HepG2 (cell line): Measurements from ENCODE around the gene SDK2. TPM values are rescaled to one million over a fixed set of nuclear protein-coding genes. Genes with fewer than 3 reads are reported as not detected.

Experiments used
- ARID3A ChIP-seq: IDR thresholded peaks from 2 replicates; pipeline ENCODE4 v1.6.1; 2012; ENCODE audit warnings: low read depth, low read length, improper control_type of control experiment
- FLYWCH1 ChIP-seq: sonication (generic); formaldehyde crosslinking; IDR thresholded peaks from 2 replicates; pipeline ENCODE4 v1.8.1; 2023; ENCODE audit warnings: mild to moderate bottlenecking, missing genetic modification reagents
- FOXM1 ChIP-seq: sonication (generic); formaldehyde crosslinking; IDR thresholded peaks from 2 replicates; pipeline ENCODE4 v1.5.0; 2020; ENCODE audit warnings: missing genetic modification reagents
- HIC2 ChIP-seq: sonication (generic); formaldehyde crosslinking; IDR thresholded peaks from 2 replicates; pipeline ENCODE4 v1.9.0; 2022; ENCODE audit warnings: low read depth, missing genetic modification reagents
- IRF2 ChIP-seq: IDR thresholded peaks from 2 replicates; pipeline ENCODE4 v1.6.1; 2018; ENCODE audit warnings: missing genetic modification reagents, missing compliant biosample characterization
- MAF1 ChIP-seq: sonication (generic); formaldehyde crosslinking; IDR thresholded peaks from 2 replicates; pipeline ENCODE4 v1.5.0; 2020; ENCODE audit warnings: missing genetic modification reagents, borderline replicate concordance
- MZF1 ChIP-seq: sonication (generic); formaldehyde crosslinking; IDR thresholded peaks from 2 replicates; pipeline ENCODE4 v1.8.1; 2023; ENCODE audit warnings: mild to moderate bottlenecking, missing genetic modification reagents, borderline replicate concordance
- PRPF4 ChIP-seq: fragments of 200-400 bp; formaldehyde crosslinking; IDR thresholded peaks from 2 replicates; pipeline ENCODE4 v1.6.1; 2016; ENCODE audit warnings: low read length, low read depth; ENCODE audit not compliant: poor library complexity, severe bottlenecking
- SETDB1 ChIP-seq: sonication (generic); formaldehyde crosslinking; IDR thresholded peaks from 2 replicates; pipeline ENCODE4 v1.5.1; 2020; ENCODE audit warnings: missing genetic modification reagents, mild to moderate bottlenecking, borderline replicate concordance
- SSRP1 ChIP-seq: IDR thresholded peaks from 2 replicates; pipeline ENCODE4 v1.6.1; 2016; ENCODE audit warnings: control low read depth
- ZKSCAN1 ChIP-seq: fragments of 150-350 bp; IDR thresholded peaks from 2 replicates; pipeline ENCODE4 v1.6.1; 2014; ENCODE audit warnings: low read length
- ZNF292 ChIP-seq: sonication (generic); formaldehyde crosslinking; IDR thresholded peaks from 2 replicates; pipeline ENCODE4 v1.8.1; 2022; ENCODE audit warnings: mild to moderate bottlenecking, low read depth, missing genetic modification reagents, borderline replicate concordance
- ZNF3 ChIP-seq: IDR thresholded peaks from 2 replicates; pipeline ENCODE4 v1.7.0; 2017; ENCODE audit warnings: inconsistent platforms
- ZNF318 ChIP-seq: sonication (generic); formaldehyde crosslinking; IDR thresholded peaks from 2 replicates; pipeline ENCODE4 v1.4.0; 2020; ENCODE audit warnings: mild to moderate bottlenecking, missing genetic modification reagents
- ZNF329 ChIP-seq: sonication (generic); formaldehyde crosslinking; IDR thresholded peaks from 2 replicates; pipeline ENCODE4 v1.9.0; 2021; ENCODE audit warnings: low read depth, mild to moderate bottlenecking, missing genetic modification reagents
- ZSCAN31 ChIP-seq: sonication (generic); formaldehyde crosslinking; IDR thresholded peaks from 2 replicates; pipeline ENCODE4 v1.5.0; 2020; ENCODE audit warnings: low read depth, mild to moderate bottlenecking, missing genetic modification reagents
- polyA plus RNA-seq, 8 experiments: library from polyadenylated mRNA; depleted of rRNA in 3 of 8; stranded (reverse) in 7 of 8; unstranded in 1 of 8; fragments of >200 nt; fragmentation: Illumina TruSeq in 4 of 8; extraction: Trizol in 4 of 8; gene quantifications; 2 replicates each; pipeline versions ENCODE4 v1.2.1 to v1.2.3, GENCODE V29; 2011 to 2016; ENCODE audit warnings: low read depth in 4 of 8, missing spikeins in 1 of 8, mixed read lengths in 1 of 8; ENCODE audit not compliant: insufficient read depth in 1 of 8
- total RNA-seq, 5 experiments: library from RNA; depleted of rRNA; stranded (reverse); fragments of >200 nt; fragmentation: Illumina TruSeq; extraction: Trizol; gene quantifications; 2 replicates each; pipeline ENCODE4 v1.2.3, GENCODE V29; 2016; ENCODE audit warnings: low read depth in 1 of 5
- TF ChIP-seq, protein P1 (sequence below): sonication (generic); formaldehyde crosslinking; IDR thresholded peaks from 2 replicates; pipeline ENCODE4 v1.4.0; 2020; ENCODE audit warnings: missing genetic modification reagents; ENCODE audit errors: not compliant biosample characterization

The SDK2 gene
- total and polyA plus RNA-seq, 2 of the 13 experiments (the other 11 are each of a cell fraction or from before 2014, with no cell fraction given): not detected

DNA sequence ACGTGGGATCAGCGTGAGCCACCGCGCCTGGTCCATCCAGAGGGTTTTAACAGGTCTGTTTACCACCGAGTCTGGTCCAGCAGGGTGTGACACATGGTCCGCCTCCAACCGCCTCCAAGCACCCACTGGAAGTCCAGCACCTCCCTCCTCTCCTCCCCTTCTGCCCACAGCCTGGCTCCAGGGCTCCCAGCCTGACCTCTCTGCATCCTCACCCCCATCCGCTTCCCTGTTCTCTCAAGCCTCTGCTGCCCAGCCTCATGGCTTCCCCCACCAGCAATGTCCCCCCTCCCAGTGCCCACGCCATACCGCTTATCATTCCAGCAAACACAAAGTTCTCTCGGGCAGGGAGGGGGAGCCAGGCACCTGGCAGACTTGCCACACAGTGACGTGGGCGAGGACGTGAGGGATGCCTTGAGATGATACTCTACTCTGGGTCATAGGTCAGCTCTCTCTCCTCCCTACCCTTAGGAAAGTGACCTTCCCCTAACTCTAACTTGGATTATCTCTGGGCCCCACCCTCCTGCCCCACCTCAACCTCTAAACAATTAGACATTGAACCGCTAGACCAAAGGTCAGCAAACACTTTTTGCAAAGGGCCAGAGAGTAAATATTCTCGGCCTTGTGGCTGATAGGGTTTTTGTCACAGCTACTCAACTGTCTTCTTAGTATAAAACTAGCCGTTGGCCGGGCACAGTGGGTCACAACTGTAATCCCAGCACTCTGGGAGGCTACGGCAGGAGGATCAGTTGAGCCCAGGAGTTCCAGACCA is 355.5 kb downstream of the SDK2 start (continued):
- TF ChIP-seq ZNF318 (CRISPR knock-in tag) (no peak), ZNF292 (CRISPR knock-in tag) (peak; percentile 94), MAF1 (CRISPR knock-in tag) (0 out of 2 replicates have a peak, but pooled peaks have one; percentile 36), ARID3A (peak; percentile 44), FLYWCH1 (CRISPR knock-in tag) (no peak), PRPF4 (no peak), SSRP1 (CRISPR knock-in tag) (no peak), ZNF3 (CRISPR knock-in tag) (no peak), SETDB1 (CRISPR knock-in tag) (no peak), ZSCAN31 (CRISPR knock-in tag) (peak; percentile 95), FOXM1 (CRISPR knock-in tag) (no peak), HIC2 (CRISPR knock-in tag) (peak; percentile 100), MZF1 (CRISPR knock-in tag) (no peak), IRF2 (CRISPR knock-in tag) (peak; percentile 10; the same call in 1 of the 2 replicates), ZKSCAN1 (no peak), ZNF329 (CRISPR knock-in tag) (0 out of 2 replicates have a peak, but pooled peaks have one; percentile 41)
- TF ChIP-seq, protein P1, sequence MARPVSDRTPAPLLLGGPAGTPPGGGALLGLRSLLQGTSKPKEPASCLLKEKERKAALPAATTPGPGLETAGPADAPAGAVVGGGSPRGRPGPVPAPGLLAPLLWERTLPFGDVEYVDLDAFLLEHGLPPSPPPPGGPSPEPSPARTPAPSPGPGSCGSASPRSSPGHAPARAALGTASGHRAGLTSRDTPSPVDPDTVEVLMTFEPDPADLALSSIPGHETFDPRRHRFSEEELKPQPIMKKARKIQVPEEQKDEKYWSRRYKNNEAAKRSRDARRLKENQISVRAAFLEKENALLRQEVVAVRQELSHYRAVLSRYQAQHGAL (CRISPR knock-in tag): no peak
